Measurements from ENCODE around the gene TARS3.
"Not testable (repeated sequence)": the region's sequence is repeated elsewhere in the genome, so short reads cannot be mapped to it uniquely, and the experiment has no call there.

The TARS3 gene

GRCh38 chr15:101723874-101724674 lies at the start of gene TARS3:
Gene TARS3 (minus strand): TSS chr15:101724473. CDS start chr15:101724387, 86 bp downstream.
- H3K27ac ChIP-seq: peak within 1 kb of the TSS; percentile 77 to 92 (median 85)
- H3K4me3 ChIP-seq: peak within 1 kb of the TSS; percentile 67 to 88 (median 79)

- no peak overlapping the region for H3K27ac ChIP-seq
Observed at GRCh38 chr15:101773496-101774100, 49.3 kb upstream of the TARS3 start.

GRCh38 chr15:101772921-101773320 lies 48.6 kb upstream of the TARS3 start:
- no peak overlapping the region for H3K4me3 ChIP-seq

More at GRCh38 chr15:101773496-101774100, 49.3 kb upstream of the TARS3 start:
- no peak overlapping the region for H3K4me3 ChIP-seq

GRCh38 chr15:101767083-101767640 lies 42.9 kb upstream of the TARS3 start:
- H3K4me3 ChIP-seq, H3K27ac ChIP-seq: not testable (repeated sequence)

More at GRCh38 chr15:101772921-101773320, 48.6 kb upstream of the TARS3 start:
- H3K27ac ChIP-seq: no peak overlapping the region

- no peak overlapping the region for H3K27ac ChIP-seq
- no peak overlapping the region for H3K4me3 ChIP-seq
Observed at GRCh38 chr15:101765772-101766456, 41.6 kb upstream of the TARS3 start.

GRCh38 chr15:101765340-101765671 lies 41.0 kb upstream of the TARS3 start:
- H3K27ac ChIP-seq, H3K4me3 ChIP-seq: not testable (repeated sequence)

GRCh38 chr15:101764669-101765339 lies 40.5 kb upstream of the TARS3 start:
- not testable (repeated sequence) for H3K27ac ChIP-seq

GRCh38 chr15:101746716-101747082 lies 22.4 kb upstream of the TARS3 start:
- H3K4me3 ChIP-seq: peak overlapping the region in 2 of 7 experiments; percentile 39 to 43
- not testable (repeated sequence) for H3K27ac ChIP-seq

More at GRCh38 chr15:101764669-101765339, 40.5 kb upstream of the TARS3 start:
- H3K4me3 ChIP-seq: not testable (repeated sequence)

GRCh38 chr15:101734837-101735236 lies 10.6 kb upstream of the TARS3 start:
- H3K4me3 ChIP-seq: not testable (repeated sequence)

GRCh38 chr15:101733545-101733944 lies 9.3 kb upstream of the TARS3 start:
- Histone ChIP-seq H3K4me3 (no peak overlapping the region), H3K27ac (no peak overlapping the region)

More at GRCh38 chr15:101734837-101735236, 10.6 kb upstream of the TARS3 start:
- H3K27ac ChIP-seq: not testable (repeated sequence)

- Histone ChIP-seq H3K4me3 (no peak overlapping the region), H3K27ac (no peak overlapping the region)
Observed at GRCh38 chr15:101732772-101733171, 8.5 kb upstream of the TARS3 start.

- Histone ChIP-seq H3K27ac (no peak overlapping the region), H3K4me3 (no peak overlapping the region)
Observed at GRCh38 chr15:101731746-101732145, 7.5 kb upstream of the TARS3 start.

- Histone ChIP-seq H3K4me3 (no peak overlapping the region), H3K27ac (no peak overlapping the region)
Observed at GRCh38 chr15:101727186-101727585, 2.9 kb upstream of the TARS3 start.

- no peak overlapping the region for H3K4me3 ChIP-seq
- no peak overlapping the region for H3K27ac ChIP-seq
Observed at GRCh38 chr15:101725073-101725472, 800 bp upstream of the TARS3 start.

GRCh38 chr15:101724675-101725005 lies 367 bp upstream of the TARS3 start:
- Histone ChIP-seq H3K4me3 (peak overlapping the region in 6 of 7 experiments; percentile 67 to 88 (median 80)), H3K27ac (peak overlapping the region in 4 of 21 experiments; percentile 21 to 92 (median 86))

- peak overlapping the region; percentile 77 to 92 (median 85) for H3K27ac ChIP-seq
- peak overlapping the region; percentile 67 to 88 (median 79) for H3K4me3 ChIP-seq
Observed at GRCh38 chr15:101723171-101723873, 951 bp downstream of the TARS3 start.

GRCh38 chr15:101718896-101719295 lies 5.4 kb downstream of the TARS3 start:
- H3K4me3 ChIP-seq: no peak overlapping the region

GRCh38 chr15:101712078-101712477 lies 12.2 kb downstream of the TARS3 start:
- H3K27ac ChIP-seq: no peak overlapping the region

More at GRCh38 chr15:101718896-101719295, 5.4 kb downstream of the TARS3 start:
- no peak overlapping the region for H3K27ac ChIP-seq

GRCh38 chr15:101710806-101711205 lies 13.5 kb downstream of the TARS3 start:
- Histone ChIP-seq H3K4me3 (no peak overlapping the region), H3K27ac (no peak overlapping the region)

More at GRCh38 chr15:101712078-101712477, 12.2 kb downstream of the TARS3 start:
- no peak overlapping the region for H3K4me3 ChIP-seq

Measured in skin epidermis (tissue), 12 donors.